ENCODE measurements around the gene ZNF549. TPM values are rescaled to one million over a fixed set of nuclear protein-coding genes. Genes with fewer than 3 reads are reported as not detected.
"Not testable (repeated sequence)": the region's sequence is repeated elsewhere in the genome, so short reads cannot be mapped to it uniquely, and the experiment has no call there.

ZNF549 gene
- total RNA-seq = 1 to 10 TPM; 3.4 to 4.4 TPM
- long read RNA-seq, full-length matches to known transcripts = 3 of 3 reads
- long read RNA-seq, partial matches to known transcripts = 0 of 3 reads
- long read RNA-seq, other reads (novel, unspliced or antisense) = 0 of 3 reads

- DNase-seq (peak; percentile 94), ATAC-seq (peak; percentile 100)
- intact Hi-C loops (cut with DNase I) = no loop called here
Measured at GRCh38 chr19:57527136-57527881, at the start of gene ZNF549. TSS of gene ZNF549 (plus strand) at chr19:57527356. CDS start at chr19:57527574, 218 bp downstream.

GRCh38 chr19:57487477-57488298, 39.5 kb upstream of the ZNF549 start, which contains the start of gene ZNF419:
TSS of gene ZNF419 (plus strand) at chr19:57487750. CDS start at chr19:57487951, 201 bp downstream.
- intact Hi-C loops (cut with DNase I) = not testable (repeated sequence)
- DNase-seq = peak; percentile 95
- peak; percentile 99 for ATAC-seq

GRCh38 chr19:57488299-57488644, 38.9 kb upstream of the ZNF549 start:
- DNase-seq; intact Hi-C loops (cut with DNase I): not testable (repeated sequence)
- ATAC-seq = peak; percentile 25 to 39

GRCh38 chr19:57499332-57499679, 27.9 kb upstream of the ZNF549 start:
- DNase-seq; intact Hi-C loops (cut with DNase I); ATAC-seq: not testable (repeated sequence)

GRCh38 chr19:57499680-57500395, 27.3 kb upstream of the ZNF549 start, which contains the start of gene ZNF773:
TSS of gene ZNF773 (plus strand) at chr19:57499938. CDS start at chr19:57500081, 143 bp downstream.
- DNase-seq (peak; percentile 99), ATAC-seq (peak; percentile 100)
- intact Hi-C loops (cut with DNase I) = not testable (repeated sequence)

- intact Hi-C loops (cut with DNase I); DNase-seq: not testable (repeated sequence)
- ATAC-seq = peak; percentile 32 to 35
Measured at GRCh38 chr19:57500400-57500799, 26.8 kb upstream of the ZNF549 start.

GRCh38 chr19:57506163-57506562, 21.0 kb upstream of the ZNF549 start:
- no peak for DNase-seq
- intact Hi-C loops (cut with DNase I) = no loop called here
- ATAC-seq = no peak

- intact Hi-C loops (cut with DNase I) = no loop called here
- DNase-seq = no peak
- ATAC-seq = no peak
Measured at GRCh38 chr19:57511484-57511883, 15.7 kb upstream of the ZNF549 start.

- ATAC-seq (no peak), DNase-seq (no peak)
- intact Hi-C loops (cut with DNase I) = no loop called here
Measured at GRCh38 chr19:57512845-57513244, 14.3 kb upstream of the ZNF549 start.

- no peak for ATAC-seq
- DNase-seq = no peak
- intact Hi-C loops (cut with DNase I) = no loop called here
Measured at GRCh38 chr19:57515255-57515654, 11.9 kb upstream of the ZNF549 start.

GRCh38 chr19:57518021-57518420, 9.1 kb upstream of the ZNF549 start:
- intact Hi-C loops (cut with DNase I); ATAC-seq; DNase-seq: not testable (repeated sequence)

GRCh38 chr19:57537953-57538547, 10.9 kb downstream of the ZNF549 start:
- intact Hi-C loops (cut with DNase I) = no loop called here
- DNase-seq (no peak), ATAC-seq (no peak)

- DNase-seq = no peak
- no peak for ATAC-seq
- intact Hi-C loops (cut with DNase I) = no loop called here
Measured at GRCh38 chr19:57546513-57546912, 19.4 kb downstream of the ZNF549 start.

- intact Hi-C loops (cut with DNase I) = no loop called here
- ATAC-seq = no peak
- DNase-seq = no peak
Measured at GRCh38 chr19:57552432-57552831, 25.3 kb downstream of the ZNF549 start.

- no peak for DNase-seq
- no peak for ATAC-seq
- intact Hi-C loops (cut with DNase I) = no loop called here
Measured at GRCh38 chr19:57557659-57558058, 30.5 kb downstream of the ZNF549 start.

GRCh38 chr19:57558525-57558924, 31.4 kb downstream of the ZNF549 start:
- no peak for ATAC-seq
- intact Hi-C loops (cut with DNase I) = no loop called here
- no peak for DNase-seq

GRCh38 chr19:57559008-57559403, 31.9 kb downstream of the ZNF549 start:
- intact Hi-C loops (cut with DNase I) = no loop called here
- peak; percentile 49 for DNase-seq
- peak; percentile 56 to 64 for ATAC-seq

GRCh38 chr19:57559404-57560025, 32.4 kb downstream of the ZNF549 start, which contains the start of gene ZNF550:
TSS of gene ZNF550 (minus strand) at chr19:57559863. CDS start at chr19:57559682, 181 bp downstream.
- DNase-seq = peak; percentile 94
- intact Hi-C loops (cut with DNase I) = loop anchor here in 1 of 2 donors (10.0 kb wide), 1 partner anchor 125 kb away; the partner anchor contains the start of gene ZNF749
- peak; percentile 100 for ATAC-seq

Data from left cardiac atrium (tissue), 4 donors.